Measurements from ENCODE around the gene MESD.

MESD gene

GRCh38 chr15:81014446-81015093 is 25.0 kb upstream of the MESD start:
- no peak for DNase-seq

GRCh38 chr15:81013396-81013929 is 23.8 kb upstream of the MESD start:
- no peak for DNase-seq

GRCh38 chr15:81012588-81012987 is 23.0 kb upstream of the MESD start:
- DNase-seq: no peak

- no peak for DNase-seq
Measured at GRCh38 chr15:81011593-81011992, 22.0 kb upstream of the MESD start.

- DNase-seq: no peak
Measured at GRCh38 chr15:81010086-81010485, 20.5 kb upstream of the MESD start.

- no peak for DNase-seq
Measured at GRCh38 chr15:81008312-81008711, 18.7 kb upstream of the MESD start.

- no peak for DNase-seq
Measured at GRCh38 chr15:81007428-81008064, 17.9 kb upstream of the MESD start.

GRCh38 chr15:81006124-81006523 is 16.5 kb upstream of the MESD start:
- no peak for DNase-seq

- no peak for DNase-seq
Measured at GRCh38 chr15:81003097-81003350, 13.4 kb upstream of the MESD start.

GRCh38 chr15:81002331-81003096 is 12.9 kb upstream of the MESD start:
- no peak for DNase-seq

- DNase-seq: no peak
Measured at GRCh38 chr15:81002009-81002330, 12.4 kb upstream of the MESD start.

GRCh38 chr15:81001152-81002008 is 11.8 kb upstream of the MESD start:
- peak in 3 of 4 experiments; percentile 18 to 43 (median 42) for DNase-seq

GRCh38 chr15:81000624-81001151 is 11.1 kb upstream of the MESD start, which contains the start of gene TLNRD1:
Gene TLNRD1, plus strand, starts transcription at chr15:81000923. Its CDS starts 1,349 bp downstream, at chr15:81002272.
- peak; percentile 62 to 72 (median 68) for DNase-seq

GRCh38 chr15:81000144-81000623 is 10.6 kb upstream of the MESD start:
- no peak for DNase-seq

- DNase-seq: peak in 1 of 4 experiments; percentile 17
Measured at GRCh38 chr15:80999623-81000036, 10.0 kb upstream of the MESD start.

GRCh38 chr15:80998251-80998650 is 8.6 kb upstream of the MESD start:
- DNase-seq: no peak

- DNase-seq: no peak
Measured at GRCh38 chr15:80997692-80998091, 8.1 kb upstream of the MESD start.

- DNase-seq: no peak
Measured at GRCh38 chr15:80996247-80996646, 6.6 kb upstream of the MESD start.

GRCh38 chr15:80992441-80992840 is 2.8 kb upstream of the MESD start:
- DNase-seq: no peak

- no peak for DNase-seq
Measured at GRCh38 chr15:80992006-80992405, 2.4 kb upstream of the MESD start.

- no peak for DNase-seq
Measured at GRCh38 chr15:80991421-80991820, 1.8 kb upstream of the MESD start.

- DNase-seq: no peak
Measured at GRCh38 chr15:80990955-80991354, 1.3 kb upstream of the MESD start.

GRCh38 chr15:80989081-80989517 is 520 bp downstream of the MESD start:
- DNase-seq: no peak

Data from activated CD4-positive, CD25-positive, alpha-beta regulatory T cell (primary cell).